Dermis blood vessel endothelial cell (primary cell): Measurements from ENCODE around the gene B4GALT5. TPM values are rescaled to one million over a fixed set of nuclear protein-coding genes. Genes with fewer than 3 reads are reported as not detected.
A peak's percentile ranks its signal among the peaks of the same experiment; 100 is the strongest.
"Not testable (repeated sequence)": the region's sequence is repeated elsewhere in the genome, so short reads cannot be mapped to it uniquely, and the experiment has no call there.

Source experiments
- DNase-seq: peaks from one replicate; pipeline ENCODE4 v3.0.0; 2010
- total RNA-seq: library from RNA; depleted of rRNA; stranded (reverse); fragments of >200 nt; gene quantifications from 2 replicates; pipeline ENCODE4 v1.2.3, GENCODE V29; 2014

B4GALT5 gene
- total RNA-seq, 1 donor from 2014 or later: 63.3 TPM

DNA sequence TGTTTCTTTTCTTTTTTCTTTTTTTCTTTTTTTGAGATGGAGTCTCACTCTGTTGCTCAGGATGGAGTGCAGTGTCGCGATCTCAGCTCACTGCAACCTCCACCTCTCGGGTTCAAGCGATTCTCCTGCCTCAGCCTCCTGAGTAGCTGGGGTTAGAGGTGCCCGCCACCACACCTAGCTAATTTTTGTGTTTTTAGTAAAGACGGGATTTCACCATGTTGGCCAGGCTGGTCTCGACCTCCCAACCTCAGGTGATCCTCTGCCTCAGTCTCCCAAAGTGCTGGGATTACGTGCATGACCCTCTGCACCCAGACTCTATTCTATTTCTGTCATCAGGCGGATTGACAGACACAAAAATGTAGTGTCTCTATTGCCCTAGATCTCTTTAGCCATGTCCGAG lies 88.7 kb downstream of the B4GALT5 start:
- not testable (repeated sequence) for DNase-seq

- DNase-seq: no peak
These were observed 89.4 kb downstream of the B4GALT5 start for GRCh38 chr20:49624317-49624716.

GRCh38 chr20:49622243-49622642 lies 91.4 kb downstream of the B4GALT5 start:
- no peak for DNase-seq

DNA sequence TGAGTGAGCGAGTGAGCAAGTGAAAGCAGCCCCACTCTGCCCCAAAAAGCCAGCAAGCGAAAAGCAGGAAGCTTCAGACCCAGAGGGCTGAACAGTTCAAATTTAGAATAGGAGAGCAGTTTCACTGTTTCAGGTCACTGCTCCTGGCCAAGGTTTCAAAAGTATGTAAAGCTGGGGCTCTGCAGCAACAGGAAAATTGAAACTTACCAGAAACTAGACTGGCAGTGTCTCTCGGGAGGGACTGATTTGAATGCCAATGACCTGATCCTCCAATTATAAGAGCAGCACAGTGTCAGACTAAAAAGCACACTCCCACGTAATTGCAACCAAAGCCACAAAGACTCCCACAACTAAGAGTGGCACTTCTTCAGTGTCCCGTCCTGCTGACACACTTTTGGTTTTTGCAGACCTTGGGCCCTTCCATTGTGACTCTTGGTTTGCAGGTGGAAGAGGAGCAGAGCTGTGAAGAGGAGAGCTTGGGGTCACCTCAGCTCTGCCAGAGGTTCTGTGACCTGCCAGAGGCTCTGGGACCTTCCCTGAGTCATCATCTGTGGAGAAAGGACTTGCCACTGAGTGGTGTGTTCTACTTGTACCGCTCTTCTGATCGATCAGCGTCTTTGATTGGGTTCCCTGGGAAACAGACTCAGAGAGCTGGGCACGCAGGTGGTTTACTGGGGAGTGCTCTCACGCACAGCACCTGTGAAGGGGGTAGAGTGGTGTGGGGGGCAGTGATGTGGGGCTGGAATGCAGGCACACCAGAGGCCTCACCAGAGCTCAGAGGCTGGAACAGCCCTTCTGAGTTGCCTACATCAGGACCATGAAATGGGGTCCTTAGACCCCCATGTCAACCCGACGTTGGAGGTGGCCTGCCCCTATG lies 93.1 kb downstream of the B4GALT5 start:
- DNase-seq: no peak

DNA sequence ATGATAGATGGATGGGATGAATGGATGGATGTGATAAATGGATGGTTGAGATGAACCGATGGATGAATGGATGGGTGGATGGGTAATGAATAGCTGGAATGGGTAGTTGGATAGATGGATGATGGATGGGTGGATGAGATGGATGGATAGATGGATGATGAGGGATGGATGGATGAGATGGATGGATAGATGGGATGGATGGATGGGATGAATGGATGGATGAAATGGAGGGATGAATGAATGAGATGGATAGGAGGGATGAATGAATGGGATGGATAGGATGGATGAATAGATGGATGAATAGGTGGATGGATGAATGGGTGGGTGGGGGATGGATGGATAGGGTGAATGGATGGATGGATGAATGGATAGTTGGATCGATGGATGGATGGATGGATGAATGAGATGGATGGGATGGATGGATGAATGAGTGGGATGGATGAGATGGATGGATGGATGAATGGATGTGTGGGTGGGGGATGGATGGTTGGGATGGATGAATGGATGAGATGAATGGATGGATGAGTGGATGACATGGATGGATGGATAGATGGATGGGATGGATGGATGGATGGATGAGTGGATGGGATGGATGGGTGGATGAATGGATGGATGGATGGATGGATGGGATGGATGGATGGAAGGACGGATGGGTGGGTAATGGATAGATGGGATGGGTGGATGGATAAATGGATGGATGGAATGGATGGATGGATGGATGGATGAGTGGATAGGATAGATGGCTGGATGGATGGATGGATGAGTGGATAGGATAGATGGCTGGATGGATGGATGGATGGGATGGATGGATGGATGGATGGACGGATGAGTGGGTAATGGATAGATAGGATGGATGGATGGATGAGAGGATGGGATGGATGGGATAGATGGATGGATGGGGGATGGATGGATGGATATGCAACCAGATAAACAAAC lies 94.3 kb downstream of the B4GALT5 start:
- no peak for DNase-seq

DNA sequence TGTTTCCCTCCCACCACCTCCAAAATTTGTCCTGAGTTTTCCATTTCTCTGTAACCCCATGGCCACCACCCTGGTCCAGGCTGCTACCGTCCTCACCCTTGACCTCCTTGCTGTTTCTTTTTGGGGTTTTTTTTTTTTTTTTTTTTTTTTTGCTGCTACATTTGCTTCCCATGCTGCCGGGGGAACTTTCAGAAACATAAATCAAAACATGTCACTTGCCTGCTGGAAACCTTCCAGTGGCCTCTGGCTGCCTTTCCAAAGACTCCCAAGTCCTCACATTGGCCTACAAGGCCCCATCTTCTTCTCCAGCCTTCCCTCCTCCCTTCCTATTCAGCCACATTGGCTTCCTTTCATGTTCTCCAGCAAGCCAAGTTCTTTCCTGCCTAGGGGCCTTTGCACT lies 95.4 kb downstream of the B4GALT5 start:
- DNase-seq: no peak

DNA sequence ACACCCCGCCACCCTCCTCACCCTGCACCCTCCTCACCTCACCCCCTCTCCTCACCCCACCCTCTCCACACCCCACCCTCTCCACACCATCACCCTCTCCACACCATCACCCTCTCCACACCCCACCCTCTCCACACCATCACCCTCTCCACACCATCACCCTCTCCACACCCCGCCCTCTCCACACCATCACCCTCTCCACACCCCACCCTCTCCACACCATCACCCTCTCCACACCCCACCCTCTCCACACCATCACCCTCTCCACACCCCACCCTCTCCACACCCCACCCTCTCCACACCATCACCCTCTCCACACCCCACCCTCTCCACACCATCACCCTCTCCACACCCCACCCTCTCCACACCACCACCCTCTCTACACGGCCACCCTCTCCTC lies 96.3 kb downstream of the B4GALT5 start:
- DNase-seq: not testable (repeated sequence)

- no peak for DNase-seq
These were observed 97.3 kb downstream of the B4GALT5 start for GRCh38 chr20:49616154-49617007.

- DNase-seq: no peak
These were observed 98.1 kb downstream of the B4GALT5 start for GRCh38 chr20:49615401-49616153.

- DNase-seq: not testable (repeated sequence)
These were observed 98.7 kb downstream of the B4GALT5 start for GRCh38 chr20:49615051-49615400.

DNA sequence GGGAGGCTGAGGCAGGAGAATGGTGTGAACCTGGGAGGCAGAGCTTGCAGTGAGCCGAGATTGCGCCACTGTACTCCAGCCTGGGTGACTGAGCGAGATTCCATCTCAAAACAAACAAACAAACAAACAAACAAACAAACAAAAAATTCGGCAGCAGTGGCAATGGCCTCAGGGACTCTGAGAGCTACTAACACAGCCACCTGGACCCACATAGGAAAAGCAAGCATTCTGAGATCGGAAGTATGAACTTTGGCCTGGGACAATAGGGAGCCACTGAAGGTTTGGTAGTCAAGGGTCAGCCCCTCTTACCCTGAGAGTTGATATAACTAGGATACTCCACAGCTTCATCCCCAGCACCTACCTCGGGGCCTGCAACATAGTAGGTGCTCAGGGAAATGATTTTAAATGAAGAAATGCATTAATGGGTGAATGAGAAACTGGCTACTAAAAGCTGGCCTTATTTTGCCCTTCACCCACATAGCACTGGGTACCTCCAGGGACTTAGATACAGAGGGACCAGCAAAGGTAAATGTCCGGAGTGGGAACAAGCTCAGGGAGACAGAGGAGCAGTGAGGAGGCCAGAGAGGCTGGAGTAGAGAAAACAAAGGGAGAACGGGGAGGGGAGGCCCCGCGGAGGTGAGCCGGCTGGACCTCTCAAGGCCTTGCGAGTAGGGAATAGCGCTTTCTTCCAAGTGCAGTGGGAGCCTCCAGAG lies 99.2 kb downstream of the B4GALT5 start:
- DNase-seq: no peak

GRCh38 chr20:49612127-49612738 lies 101.4 kb downstream of the B4GALT5 start:
- DNase-seq: no peak

GRCh38 chr20:49611539-49612126 lies 102.0 kb downstream of the B4GALT5 start:
- DNase-seq: not testable (repeated sequence)

DNA sequence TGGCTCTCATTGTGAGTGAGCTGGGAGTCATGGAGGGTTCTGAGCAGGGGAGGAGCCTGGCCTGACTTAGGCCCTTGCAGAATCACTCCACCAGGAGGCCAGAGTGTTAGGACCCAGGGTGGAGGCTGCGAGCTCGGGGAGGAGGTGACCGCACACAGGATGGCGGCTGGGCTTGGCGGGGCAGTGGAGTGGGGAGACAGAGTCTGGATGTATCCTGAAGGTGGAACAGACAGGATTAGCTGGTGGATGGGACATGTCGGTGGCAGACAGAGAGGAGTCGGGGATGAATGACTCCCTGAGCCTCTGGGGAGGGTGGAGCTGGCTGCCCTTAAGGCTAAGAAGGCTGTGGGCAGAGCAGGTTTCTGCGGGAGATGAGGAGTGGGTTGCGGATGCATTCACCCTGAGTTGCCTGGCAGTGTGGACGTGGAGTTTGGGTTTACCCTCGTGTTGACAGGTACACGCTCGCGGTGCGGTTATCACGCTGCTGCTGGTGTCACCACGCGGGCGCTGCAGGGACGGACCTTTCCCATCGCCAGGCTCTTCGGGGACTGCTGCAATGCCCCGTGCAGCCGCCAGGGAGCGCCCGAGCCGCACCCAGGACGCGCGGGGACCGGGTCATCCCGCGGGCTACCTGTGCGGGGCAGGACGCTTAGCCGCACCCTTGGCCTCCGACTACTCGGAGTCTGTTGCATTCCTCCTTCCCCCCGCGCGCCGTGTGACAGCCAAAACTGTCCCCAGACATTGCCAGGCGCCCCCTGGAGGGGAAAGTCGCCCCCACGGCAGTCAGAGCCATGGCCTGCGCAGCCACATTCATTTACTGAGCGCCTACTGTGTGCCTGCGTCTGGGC lies 102.8 kb downstream of the B4GALT5 start:
- peak; percentile 72 for DNase-seq

GRCh38 chr20:49608752-49609670 lies 104.7 kb downstream of the B4GALT5 start:
- peak; percentile 75 for DNase-seq

- DNase-seq: no peak
These were observed 106.1 kb downstream of the B4GALT5 start for GRCh38 chr20:49607568-49607967.

- DNase-seq: peak; percentile 66
These were observed 110.5 kb downstream of the B4GALT5 start for GRCh38 chr20:49603209-49603627.
